Measurements from ENCODE around the gene HTR3E. TPM values are rescaled to one million over a fixed set of nuclear protein-coding genes. Genes with fewer than 3 reads are reported as not detected.

HTR3E gene
- total RNA-seq, 2 experiments from 2014 or later = not detected

DNA sequence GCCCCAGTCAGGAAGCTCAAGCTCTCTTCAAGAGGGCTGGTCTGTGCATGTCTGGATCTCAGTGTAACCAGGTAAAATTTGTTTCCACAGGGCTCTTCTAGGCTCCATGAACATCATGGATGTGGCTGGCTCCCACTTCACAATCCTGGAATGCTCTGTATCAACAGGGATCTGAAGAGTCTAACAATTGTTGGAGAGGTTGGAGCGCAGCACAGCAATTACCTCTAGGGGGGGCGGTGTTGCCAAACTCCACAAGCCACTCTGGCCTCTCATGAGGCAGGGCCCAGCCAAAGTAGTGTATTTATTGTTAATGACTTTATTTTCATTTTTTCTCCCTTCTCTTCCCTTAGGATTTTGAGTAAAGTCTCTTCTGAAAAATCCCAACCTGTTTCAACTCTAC lies 32.1 kb downstream of the HTR3E start:
- H3K4me1 Mint-ChIP-seq = peaks cover 7% of the 10 kb centered on the region
- H3K27ac Mint-ChIP-seq = no peak overlapping the region
- POLR2A ChIA-PET = no interaction called here
- H3K4me3 Mint-ChIP-seq = no peak overlapping the region
- no peaks in the 10 kb centered on the region for H3K36me3 Mint-ChIP-seq (ENCODE audit: low read depth)
- H3K9me3 Mint-ChIP-seq = no peaks in the 10 kb centered on the region
- CTCF ChIA-PET = interaction anchor here (1.0 kb wide), 2 partner anchors 13 to 52 kb away, joined by 3 read pairs; no protein-coding TSS in a partner anchor
- DNase-seq = peak; percentile 12
- H3K27me3 Mint-ChIP-seq = no peaks in the 10 kb centered on the region

DNA sequence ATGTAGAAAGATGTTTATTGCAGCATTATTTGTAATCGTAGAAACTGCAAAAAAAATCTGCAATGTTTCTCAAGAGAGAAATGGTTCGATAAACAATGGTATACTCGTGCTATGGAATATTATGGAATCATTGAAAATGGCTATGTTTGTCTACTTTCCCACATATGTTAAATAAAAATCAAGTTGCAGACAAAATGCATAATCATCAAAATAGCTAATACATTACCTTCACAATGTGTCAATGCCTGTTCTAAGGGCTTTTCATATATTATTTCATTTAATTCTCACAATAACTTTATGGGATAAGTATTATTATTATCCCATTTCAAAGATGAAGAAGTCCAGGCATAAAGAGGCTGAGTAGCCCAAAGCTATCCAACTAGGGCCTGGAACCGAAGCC lies 36.1 kb downstream of the HTR3E start:
- Mint-ChIP-seq H3K4me1 (peaks cover 33% of the 10 kb centered on the region), H3K9me3 (no peaks in the 10 kb centered on the region), H3K36me3 (ENCODE audit: low read depth) (peaks cover 6% of the 10 kb centered on the region), H3K27ac (no peak overlapping the region), H3K27me3 (no peaks in the 10 kb centered on the region), H3K4me3 (no peak overlapping the region)
- POLR2A ChIA-PET = no interaction called here
- no peak for DNase-seq
- CTCF ChIA-PET = interaction anchor here (0.7 to 1.6 kb wide), 3 partner anchors 12 to 115 kb away, joined by 3 to 4 read pairs (median 3); no protein-coding TSS in a partner anchor

DNA sequence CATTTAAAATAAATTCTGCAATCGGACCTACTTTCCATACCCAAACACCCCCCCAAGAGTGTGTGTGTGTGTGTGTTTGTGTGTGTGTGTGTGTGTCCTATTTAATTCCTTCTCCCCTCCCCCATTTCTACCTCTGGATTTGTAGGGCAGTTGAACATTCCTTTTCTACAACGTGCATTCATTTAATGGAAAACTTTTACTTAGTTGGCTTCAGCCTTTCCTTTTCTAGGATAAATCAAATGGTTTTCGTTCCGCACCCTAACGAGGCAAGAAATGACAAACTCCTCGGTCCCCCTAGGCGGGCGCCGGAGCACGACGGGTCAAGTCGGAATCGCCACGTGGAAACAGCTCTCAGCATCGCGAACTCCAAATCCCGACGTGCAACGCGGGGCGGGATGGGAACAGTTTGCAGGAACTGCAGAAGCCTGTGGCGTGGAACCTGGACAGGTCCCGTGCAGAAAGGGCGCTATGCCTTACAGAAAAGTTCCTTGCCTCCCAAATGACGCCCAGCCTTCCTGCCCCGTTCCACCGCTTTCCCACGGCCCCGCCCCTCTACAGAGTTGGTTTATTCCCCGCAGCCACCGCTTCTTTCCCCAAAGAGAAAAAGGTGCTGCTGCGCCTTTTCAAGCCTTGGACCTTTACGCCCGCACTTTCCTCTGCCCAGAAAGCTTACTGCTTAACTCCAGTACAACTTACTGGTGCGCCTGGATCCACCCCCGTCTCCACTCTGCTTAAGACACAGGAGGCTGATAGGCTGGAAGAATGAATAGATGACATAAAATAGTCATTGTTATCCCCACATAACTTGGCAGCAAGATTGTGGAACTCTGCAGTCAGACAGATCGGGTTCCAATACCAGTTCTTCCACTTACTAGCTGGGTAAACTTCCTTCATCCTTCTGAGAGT lies 37.2 kb downstream of the HTR3E start:
- Mint-ChIP-seq H3K4me1 (peaks cover 34% of the 10 kb centered on the region), H3K9me3 (no peaks in the 10 kb centered on the region), H3K4me3 (peak overlapping the region; percentile 98), H3K36me3 (ENCODE audit: low read depth) (peaks cover 8% of the 10 kb centered on the region), H3K27me3 (no peaks in the 10 kb centered on the region), H3K27ac (peak overlapping the region; percentile 96)
- POLR2A ChIA-PET = no interaction called here
- peak; percentile 39 for DNase-seq
- CTCF ChIA-PET = interaction anchor here (0.9 to 1.6 kb wide), 3 partner anchors 11 to 574 kb away, joined by 3 to 4 read pairs (median 3); partner anchors contain the start of gene ABCC5

DNA sequence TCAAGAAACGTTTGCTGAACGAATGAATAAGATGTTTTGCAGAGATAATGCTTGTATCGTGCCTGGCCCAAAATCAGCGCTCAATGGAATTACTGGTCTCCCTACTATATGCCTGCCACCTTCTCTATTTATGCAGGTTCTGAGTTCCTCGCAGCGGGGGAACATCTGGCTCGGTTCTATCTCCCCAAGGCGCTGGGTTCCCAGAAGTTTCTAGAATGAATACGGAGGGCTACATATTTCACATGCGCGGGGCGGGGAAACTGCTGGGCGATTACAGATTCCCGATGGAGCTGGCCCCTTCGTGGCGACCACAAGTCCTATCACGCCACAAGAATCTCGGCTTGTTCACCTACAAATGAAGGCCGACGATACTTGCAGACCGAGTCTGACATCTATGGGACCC lies 37.9 kb downstream of the HTR3E start:
- peak overlapping the region; percentile 98 for H3K4me3 Mint-ChIP-seq
- H3K27ac Mint-ChIP-seq = peak overlapping the region; percentile 96
- H3K36me3 Mint-ChIP-seq (ENCODE audit: low read depth) = peaks cover 8% of the 10 kb centered on the region
- CTCF ChIA-PET = interaction anchor here (0.9 to 1.0 kb wide), 3 partner anchors 50 to 573 kb away, joined by 3 read pairs; partner anchors contain the start of gene ABCC5
- POLR2A ChIA-PET = interaction anchor here (0.6 kb wide), 1 partner anchor 48 kb away, joined by 5 read pairs; no protein-coding TSS in a partner anchor
- no peaks in the 10 kb centered on the region for H3K9me3 Mint-ChIP-seq
- peaks cover 34% of the 10 kb centered on the region for H3K4me1 Mint-ChIP-seq
- H3K27me3 Mint-ChIP-seq = no peaks in the 10 kb centered on the region
- no peak for DNase-seq

DNA sequence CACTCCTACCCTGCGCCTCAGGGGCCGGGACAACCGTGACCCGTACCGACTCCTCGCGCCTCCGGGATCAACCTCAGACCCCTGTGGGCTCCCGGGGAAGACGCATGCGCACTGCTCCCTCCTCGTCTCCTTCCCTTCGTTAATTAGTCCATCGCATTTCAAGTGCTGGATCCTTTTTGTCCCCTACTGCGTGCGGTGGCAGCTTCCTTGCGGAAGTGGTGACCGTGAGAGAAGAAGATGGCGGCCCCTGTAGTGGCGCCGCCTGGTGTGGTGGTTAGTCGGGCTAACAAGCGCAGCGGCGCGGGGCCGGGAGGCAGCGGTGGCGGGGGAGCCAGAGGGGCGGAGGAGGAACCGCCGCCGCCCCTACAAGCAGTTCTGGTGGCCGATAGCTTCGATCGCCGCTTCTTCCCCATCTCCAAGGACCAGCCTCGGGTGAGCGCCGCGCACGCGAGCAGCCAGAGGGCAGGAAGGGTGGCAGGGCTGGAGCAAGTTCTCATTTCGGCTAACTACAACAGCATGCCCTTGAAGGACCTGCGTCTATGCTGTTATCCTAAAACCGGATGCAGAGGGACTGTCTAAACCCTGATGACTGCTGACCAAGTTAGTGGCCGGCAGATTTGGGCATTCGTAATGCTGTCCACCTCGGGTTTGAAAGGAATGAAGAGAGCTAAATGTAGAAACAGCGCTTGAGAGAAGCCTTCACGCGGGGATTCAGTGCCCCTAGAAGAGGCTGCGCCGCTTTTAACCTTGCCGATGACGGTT lies 38.5 kb downstream of the HTR3E start, which contains the start of gene EIF2B5:
Gene EIF2B5, plus strand, starts transcription at position 210 of the 762 bp plus-strand sequence. Its CDS starts 28 bp downstream, at position 238.
- H3K4me1 Mint-ChIP-seq = peaks cover 34% of the 10 kb centered on the region
- H3K36me3 Mint-ChIP-seq (ENCODE audit: low read depth) = peaks cover 13% of the 10 kb centered on the region
- peak within 1 kb of the TSS; percentile 98 for H3K4me3 Mint-ChIP-seq
- CTCF ChIA-PET = interaction anchor here (0.5 to 0.9 kb wide), 5 partner anchors 16 to 1214 kb away, joined by 3 to 4 read pairs (median 3); partner anchors contain the start of gene ABCC5
- POLR2A ChIA-PET = interaction anchor here (0.6 kb wide), 1 partner anchor 49 kb away, joined by 5 read pairs; no protein-coding TSS in a partner anchor
- H3K27ac Mint-ChIP-seq = peak within 1 kb of the TSS; percentile 96
- no peaks in the 10 kb centered on the region for H3K9me3 Mint-ChIP-seq
- H3K27me3 Mint-ChIP-seq = no peaks in the 10 kb centered on the region
- DNase-seq = peak; percentile 91

DNA sequence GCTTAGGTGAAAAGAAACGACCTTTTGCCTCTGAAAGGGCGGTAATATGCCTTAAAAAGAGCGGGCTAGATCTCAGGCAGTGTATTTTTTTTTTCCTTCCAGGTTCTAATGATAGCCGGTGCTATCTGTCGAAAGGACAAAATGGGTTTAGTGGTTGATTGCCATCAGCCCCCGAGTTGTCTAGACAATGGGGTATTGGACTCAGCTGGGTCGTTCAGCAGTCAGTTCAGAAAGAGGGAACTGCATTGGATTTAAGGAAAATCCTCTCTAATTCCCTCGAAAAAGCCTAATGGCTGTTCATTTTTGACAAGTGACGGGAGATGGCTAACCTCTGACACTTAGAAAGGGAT lies 39.0 kb downstream of the HTR3E start:
- H3K27me3 Mint-ChIP-seq = no peaks in the 10 kb centered on the region
- H3K36me3 Mint-ChIP-seq (ENCODE audit: low read depth) = peaks cover 16% of the 10 kb centered on the region
- no peak for DNase-seq
- H3K4me3 Mint-ChIP-seq = peak overlapping the region; percentile 98
- no peaks in the 10 kb centered on the region for H3K9me3 Mint-ChIP-seq
- peak overlapping the region; percentile 96 for H3K27ac Mint-ChIP-seq
- peaks cover 34% of the 10 kb centered on the region for H3K4me1 Mint-ChIP-seq
- CTCF ChIA-PET = interaction anchor here (0.5 to 1.4 kb wide), 4 partner anchors 9 to 1213 kb away, joined by 3 to 4 read pairs (median 4); no protein-coding TSS in a partner anchor
- POLR2A ChIA-PET = no interaction called here

DNA sequence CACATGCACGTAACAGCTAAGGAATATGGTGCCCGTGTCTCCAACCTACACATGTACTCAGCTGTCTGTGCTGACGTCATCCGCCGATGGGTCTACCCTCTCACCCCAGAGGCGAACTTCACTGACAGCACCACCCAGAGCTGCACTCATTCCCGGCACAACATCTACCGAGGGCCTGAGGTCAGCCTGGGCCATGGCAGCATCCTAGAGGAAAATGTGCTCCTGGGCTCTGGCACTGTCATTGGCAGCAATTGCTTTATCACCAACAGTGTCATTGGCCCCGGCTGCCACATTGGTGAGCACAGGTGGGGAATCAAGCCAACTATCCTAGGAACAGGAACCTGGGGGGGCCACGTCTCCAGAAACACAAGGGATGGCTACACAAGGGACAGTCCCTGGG lies 43.6 kb downstream of the HTR3E start:
- Mint-ChIP-seq H3K27me3 (no peaks in the 10 kb centered on the region), H3K27ac (no peak overlapping the region), H3K9me3 (no peaks in the 10 kb centered on the region), H3K4me3 (no peak overlapping the region), H3K36me3 (ENCODE audit: low read depth) (peaks cover 46% of the 10 kb centered on the region), H3K4me1 (peaks cover 22% of the 10 kb centered on the region)
- POLR2A ChIA-PET = no interaction called here
- no peak for DNase-seq
- CTCF ChIA-PET = no interaction called here

DNA sequence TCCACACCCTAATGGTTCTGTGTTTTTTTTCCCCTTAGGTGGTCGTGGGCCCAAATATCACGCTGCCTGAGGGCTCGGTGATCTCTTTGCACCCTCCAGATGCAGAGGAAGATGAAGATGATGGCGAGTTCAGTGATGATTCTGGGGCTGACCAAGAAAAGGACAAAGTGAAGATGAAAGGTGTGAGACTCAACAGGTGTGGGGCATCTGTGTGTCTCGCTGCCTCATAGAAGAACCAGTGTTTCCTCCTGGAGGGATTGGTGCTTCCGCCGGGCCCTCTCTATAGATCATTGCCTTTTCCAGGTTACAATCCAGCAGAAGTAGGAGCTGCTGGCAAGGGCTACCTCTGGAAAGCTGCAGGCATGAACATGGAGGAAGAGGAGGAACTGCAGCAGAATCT lies 45.3 kb downstream of the HTR3E start:
- peaks cover 49% of the 10 kb centered on the region for H3K36me3 Mint-ChIP-seq (ENCODE audit: low read depth)
- peaks cover 7% of the 10 kb centered on the region for H3K4me1 Mint-ChIP-seq
- no peak overlapping the region for H3K27ac Mint-ChIP-seq
- H3K9me3 Mint-ChIP-seq = no peaks in the 10 kb centered on the region
- ChIA-PET CTCF (interaction anchor here (0.5 kb wide), 1 partner anchor 56 kb away, joined by 4 read pairs; no protein-coding TSS in a partner anchor), POLR2A (no interaction called here)
- H3K27me3 Mint-ChIP-seq = no peaks in the 10 kb centered on the region
- DNase-seq = no peak
- H3K4me3 Mint-ChIP-seq = no peak overlapping the region

DNA sequence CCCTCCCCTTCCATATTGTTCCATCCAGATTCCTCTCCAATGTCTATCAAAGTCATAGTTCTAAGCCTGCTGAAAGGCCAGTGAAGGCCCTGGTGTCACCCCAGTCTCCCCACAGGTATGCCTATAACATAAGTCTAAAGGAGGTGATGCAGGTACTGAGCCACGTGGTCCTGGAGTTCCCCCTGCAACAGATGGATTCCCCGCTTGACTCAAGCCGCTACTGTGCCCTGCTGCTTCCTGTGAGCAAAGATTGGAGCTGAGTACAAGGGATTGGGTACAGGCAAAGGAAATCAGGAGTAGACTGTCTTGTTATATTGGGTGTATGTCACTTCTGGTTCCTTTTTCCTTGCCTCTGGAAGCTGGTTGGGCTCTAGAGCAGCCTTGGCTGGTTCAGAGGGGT lies 46.5 kb downstream of the HTR3E start:
- Mint-ChIP-seq H3K4me3 (no peak overlapping the region), H3K27me3 (no peaks in the 10 kb centered on the region), H3K4me1 (no peaks in the 10 kb centered on the region), H3K9me3 (no peaks in the 10 kb centered on the region), H3K36me3 (ENCODE audit: low read depth) (peaks cover 42% of the 10 kb centered on the region), H3K27ac (no peak overlapping the region)
- CTCF ChIA-PET = interaction anchor here (1.2 kb wide), 1 partner anchor 13 kb away, joined by 3 read pairs; no protein-coding TSS in a partner anchor
- POLR2A ChIA-PET = no interaction called here
- DNase-seq = no peak

DNA sequence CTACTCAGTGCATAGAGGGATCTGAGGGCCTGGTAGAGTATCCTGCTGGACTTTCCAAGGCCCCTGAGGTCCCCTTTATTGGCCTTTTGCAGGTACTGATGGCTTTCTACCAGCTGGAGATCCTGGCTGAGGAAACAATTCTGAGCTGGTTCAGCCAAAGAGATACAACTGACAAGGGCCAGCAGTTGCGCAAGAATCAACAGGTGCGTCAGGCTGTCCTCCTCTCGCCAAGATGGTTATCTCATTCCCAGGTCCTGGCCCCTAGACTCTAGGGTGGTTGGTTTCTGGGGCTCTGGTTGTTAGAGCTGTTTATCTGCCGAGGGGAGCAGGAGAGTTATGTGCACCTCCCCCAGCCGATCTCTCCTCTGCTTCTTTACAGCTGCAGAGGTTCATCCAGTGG lies 47.6 kb downstream of the HTR3E start:
- Mint-ChIP-seq H3K27me3 (no peaks in the 10 kb centered on the region), H3K27ac (no peak overlapping the region), H3K4me1 (no peaks in the 10 kb centered on the region), H3K9me3 (no peaks in the 10 kb centered on the region), H3K36me3 (ENCODE audit: low read depth) (peaks cover 42% of the 10 kb centered on the region), H3K4me3 (no peak overlapping the region)
- ChIA-PET CTCF (interaction anchor here (0.6 to 1.7 kb wide), 5 partner anchors 8 to 315 kb away, joined by 3 to 4 read pairs (median 3); partner anchors contain the start of gene PARL), POLR2A (no interaction called here)
- no peak for DNase-seq

DNA sequence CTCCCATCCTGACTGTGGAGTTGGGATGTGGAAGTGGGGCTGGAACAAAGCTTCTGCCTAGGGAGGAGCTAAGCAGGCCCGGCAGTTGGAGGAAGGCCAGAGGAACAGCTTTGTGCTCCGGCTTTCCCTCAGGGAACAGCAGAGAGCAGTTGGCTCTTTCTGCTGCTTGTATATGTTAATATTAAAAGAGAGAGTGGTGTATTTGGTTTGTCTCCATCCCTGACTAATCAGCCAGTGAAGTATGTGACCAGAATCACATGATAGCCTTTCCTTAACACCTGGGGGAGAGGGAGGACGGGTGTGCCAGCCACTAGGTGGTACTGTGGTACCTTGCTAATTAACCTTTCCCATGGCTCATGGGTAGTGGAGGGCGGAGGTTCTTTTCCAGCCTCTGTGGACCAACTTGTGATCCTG lies 48.3 kb downstream of the HTR3E start:
- H3K36me3 Mint-ChIP-seq (ENCODE audit: low read depth) = peaks cover 39% of the 10 kb centered on the region
- H3K9me3 Mint-ChIP-seq = no peaks in the 10 kb centered on the region
- ChIA-PET POLR2A (no interaction called here), CTCF (interaction anchor here (0.6 to 1.7 kb wide), 5 partner anchors 8 to 261 kb away, joined by 3 to 4 read pairs (median 3); partner anchors contain the start of gene PARL)
- H3K27ac Mint-ChIP-seq = no peak overlapping the region
- no peaks in the 10 kb centered on the region for H3K27me3 Mint-ChIP-seq
- DNase-seq = peak; percentile 44
- no peak overlapping the region for H3K4me3 Mint-ChIP-seq
- no peaks in the 10 kb centered on the region for H3K4me1 Mint-ChIP-seq

DNA sequence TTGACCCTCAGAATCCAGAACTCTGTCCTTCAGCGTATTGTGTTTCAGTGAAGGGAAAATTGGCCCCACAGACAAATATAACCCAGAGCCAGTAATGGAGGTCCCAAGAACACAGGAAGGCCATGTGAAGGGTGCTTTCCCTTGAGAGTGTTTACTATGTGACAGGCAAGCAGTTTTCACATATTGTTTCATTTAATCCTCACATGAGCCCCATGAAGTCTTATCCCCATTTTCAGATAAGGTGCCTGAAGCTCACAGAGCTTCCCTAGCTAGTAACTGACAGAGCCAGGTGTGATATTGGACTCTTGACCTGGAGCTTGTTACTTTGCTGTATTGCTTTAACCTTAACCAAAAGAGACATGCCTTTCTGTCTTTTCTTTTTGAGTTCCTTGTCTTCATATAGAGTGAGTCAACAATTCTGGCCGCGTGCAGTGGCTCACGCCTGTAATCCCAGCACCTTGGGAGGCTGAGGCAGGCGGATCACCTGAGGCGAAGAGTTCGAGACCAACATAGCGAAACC lies 48.9 kb downstream of the HTR3E start:
- CTCF ChIA-PET = interaction anchor here (0.6 to 1.7 kb wide), 4 partner anchors 9 to 261 kb away, joined by 3 to 4 read pairs (median 3); partner anchors contain the start of gene PARL
- POLR2A ChIA-PET = no interaction called here
- Mint-ChIP-seq H3K36me3 (ENCODE audit: low read depth) (peaks cover 33% of the 10 kb centered on the region), H3K9me3 (no peaks in the 10 kb centered on the region), H3K4me3 (no peak overlapping the region), H3K27me3 (no peaks in the 10 kb centered on the region), H3K4me1 (no peaks in the 10 kb centered on the region), H3K27ac (no peak overlapping the region)
- DNase-seq = no peak
